AG09309 (cell line): ENCODE results near the gene SORCS1.

Experiments used
- DNase-seq: peaks from one replicate; pipeline ENCODE4 v3.0.0-alpha.2; 2010; ENCODE audit warnings: low read depth
- H3K4me3 ChIP-seq: 2 replicates; pipeline ENCODE4 v1.5.1; 2011; ENCODE audit warnings: mild to moderate bottlenecking, low read depth, low read length, moderate library complexity; ENCODE audit not compliant: control insufficient read depth
- CTCF ChIP-seq: IDR thresholded peaks from 2 replicates; pipeline ENCODE4 v1.5.1; 2011; ENCODE audit warnings: mild to moderate bottlenecking, low read depth, low read length, inconsistent platforms; ENCODE audit not compliant: insufficient read depth, control insufficient read depth; ENCODE audit errors: missing control alignments

Gene SORCS1

GRCh38 chr10:107148906-107149305 lies 15.6 kb downstream of the SORCS1 start:
- no peak overlapping the region for H3K4me3 ChIP-seq
- TF ChIP-seq CTCF: no peak
- DNase-seq: no peak

GRCh38 chr10:107144490-107144889 lies 20.0 kb downstream of the SORCS1 start:
- no peak for TF ChIP-seq CTCF
- no peak overlapping the region for H3K4me3 ChIP-seq
- no peak for DNase-seq

GRCh38 chr10:107141524-107142061 lies 22.9 kb downstream of the SORCS1 start:
- no peak for TF ChIP-seq CTCF
- H3K4me3 ChIP-seq: no peak overlapping the region
- no peak for DNase-seq

- TF ChIP-seq CTCF: no peak
- H3K4me3 ChIP-seq: no peak overlapping the region
- DNase-seq: no peak
Measured at GRCh38 chr10:107139237-107139636, 25.3 kb downstream of the SORCS1 start.

GRCh38 chr10:107133656-107134055 lies 30.9 kb downstream of the SORCS1 start:
- no peak for TF ChIP-seq CTCF
- no peak for DNase-seq
- no peak overlapping the region for H3K4me3 ChIP-seq

GRCh38 chr10:107129000-107129399 lies 35.5 kb downstream of the SORCS1 start:
- TF ChIP-seq CTCF: no peak
- no peak overlapping the region for H3K4me3 ChIP-seq
- no peak for DNase-seq
